Measurements from ENCODE around the gene DDX10.

DDX10 gene

GRCh38 chr11:108835624-108836023 lies 170.8 kb downstream of the DDX10 start:
- DNase-seq = no peak

- no peak for DNase-seq
These were observed 171.7 kb downstream of the DDX10 start for GRCh38 chr11:108836541-108836940.

- no peak for DNase-seq
These were observed 173.4 kb downstream of the DDX10 start for GRCh38 chr11:108838102-108838791.

- no peak for DNase-seq
These were observed 173.9 kb downstream of the DDX10 start for GRCh38 chr11:108838792-108839105.

- no peak for DNase-seq
These were observed 181.1 kb downstream of the DDX10 start for GRCh38 chr11:108846009-108846408.

- DNase-seq = no peak
These were observed 182.6 kb downstream of the DDX10 start for GRCh38 chr11:108847298-108847990.

- DNase-seq = no peak
These were observed 186.9 kb downstream of the DDX10 start for GRCh38 chr11:108851781-108852180.

- no peak for DNase-seq
These were observed 187.8 kb downstream of the DDX10 start for GRCh38 chr11:108852701-108853100.

GRCh38 chr11:108853151-108853550 lies 188.3 kb downstream of the DDX10 start:
- DNase-seq = no peak

- no peak for DNase-seq
These were observed 189.0 kb downstream of the DDX10 start for GRCh38 chr11:108853864-108854263.

GRCh38 chr11:108854346-108854745 lies 189.5 kb downstream of the DDX10 start:
- DNase-seq = no peak

GRCh38 chr11:108857382-108857781 lies 192.5 kb downstream of the DDX10 start:
- no peak for DNase-seq

- DNase-seq = no peak
These were observed 193.8 kb downstream of the DDX10 start for GRCh38 chr11:108858622-108859021.

- no peak for DNase-seq
These were observed 194.6 kb downstream of the DDX10 start for GRCh38 chr11:108859510-108859909.

- DNase-seq = no peak
These were observed 198.7 kb downstream of the DDX10 start for GRCh38 chr11:108863528-108863927.

GRCh38 chr11:108865406-108865805 lies 200.5 kb downstream of the DDX10 start:
- DNase-seq = no peak

- no peak for DNase-seq
These were observed 201.9 kb downstream of the DDX10 start for GRCh38 chr11:108866781-108867180.

GRCh38 chr11:108870373-108871020 lies 205.6 kb downstream of the DDX10 start:
- DNase-seq = no peak

GRCh38 chr11:108871152-108871551 lies 206.3 kb downstream of the DDX10 start:
- DNase-seq = no peak

- no peak for DNase-seq
These were observed 207.0 kb downstream of the DDX10 start for GRCh38 chr11:108871867-108872266.

- no peak for DNase-seq
These were observed 208.0 kb downstream of the DDX10 start for GRCh38 chr11:108872781-108873291.

- no peak for DNase-seq
These were observed 208.4 kb downstream of the DDX10 start for GRCh38 chr11:108873310-108873709.

- no peak for DNase-seq
These were observed 209.1 kb downstream of the DDX10 start for GRCh38 chr11:108873941-108874340.

- no peak for DNase-seq
These were observed 210.3 kb downstream of the DDX10 start for GRCh38 chr11:108875134-108875533.
